Measurements from ENCODE around the gene PLXNC1. TPM values are rescaled to one million over a fixed set of nuclear protein-coding genes. Genes with fewer than 3 reads are reported as not detected.

PLXNC1 gene
- total and polyA plus RNA-seq, 2 donors (not counting 1 experiment from before 2014, with no cell fraction given): 9.7 to 33.6 TPM

GRCh38 chr12:94211021-94211420 lies 62.6 kb downstream of the PLXNC1 start:
- ChIA-PET POLR2A (no interaction called here), CTCF (interaction anchor here (1.1 kb wide), 2 partner anchors 9 to 15 kb away, joined by 3 to 6 read pairs; no protein-coding TSS in a partner anchor)
- no peak for ATAC-seq (ENCODE audit: low read depth)
- no peaks in the 10 kb centered on the region for H3K27me3 ChIP-seq (replicated peaks in 1 of 4; ENCODE audit: control extremely low read depth in 1 of 4, control insufficient read depth in 3 of 4, insufficient read depth in 4 of 4, low read length in 3 of 4)
- H3K4me2 ChIP-seq (replicated peaks; ENCODE audit: low read depth, low read length, poor library complexity, severe bottlenecking): no peak overlapping the region
- intact Hi-C loops (cut with micrococcal nuclease): no loop called here
- Mint-ChIP-seq H3K4me1 (peaks cover 46% of the 10 kb centered on the region), H3K27ac (peak overlapping the region; percentile 65), H3K4me3 (no peak overlapping the region), H3K27me3 (no peaks in the 10 kb centered on the region), H3K9me3 (ENCODE audit: insufficient read depth) (peaks cover 3% of the 10 kb centered on the region)
- H3K27ac ChIP-seq (ENCODE audit: low read length in 2 of 2): peak overlapping the region in 1 of 2 donors; percentile 44
- DNase-seq: no peak
- H3K79me2 ChIP-seq (ENCODE audit: control insufficient read depth, insufficient read depth, low read length): peaks cover 39% of the 10 kb centered on the region
- peaks cover 33 to 35% of the 10 kb centered on the region in 2 donors for H3K4me1 ChIP-seq (ENCODE audit: control insufficient read depth in 2 of 2, insufficient read depth in 2 of 2, low read length in 2 of 2)
- H3K9me3 ChIP-seq (ENCODE audit: control extremely low read depth in 1 of 3, control insufficient read depth in 2 of 3, insufficient read depth in 1 of 3, low read length in 2 of 3): no peaks in the 10 kb centered on the region
- H3K9ac ChIP-seq (ENCODE audit: low read length): no peak overlapping the region
- H2AFZ ChIP-seq (ENCODE audit: insufficient read depth, low read depth, low read length, poor library complexity, severe bottlenecking): no peak overlapping the region
- H3K4me3 ChIP-seq (ENCODE audit: control extremely low read depth in 1 of 5, extremely low read depth in 1 of 5, insufficient read depth in 1 of 5, low read depth in 2 of 5, low read length in 4 of 5): no peak overlapping the region
- H4K20me1 ChIP-seq (ENCODE audit: control insufficient read depth, insufficient read depth, low read length, poor library complexity, severe bottlenecking): no peaks in the 10 kb centered on the region
- H3K36me3 ChIP-seq (replicated peaks in 1 of 2; ENCODE audit: control extremely low read depth in 1 of 2, control insufficient read depth in 1 of 2, extremely low read depth in 1 of 2, insufficient read depth in 2 of 2, low read length in 1 of 2): peaks cover 6 to 19% of the 10 kb centered on the region in 2 experiments
- 0% methylated on average over 1 of the region's 5 CpGs for WGBS (ENCODE audit: insufficient coverage)
- TF ChIP-seq CTCF (IDR thresholded peaks at IDR 0.05): no peak
- no peak for TF ChIP-seq EZH2 (IDR thresholded peaks at IDR 0.05; ENCODE audit: borderline replicate concordance, insufficient read depth, low read depth, low read length, poor library complexity, severe bottlenecking)

- Mint-ChIP-seq H3K4me1 (peaks cover 32% of the 10 kb centered on the region), H3K9me3 (ENCODE audit: insufficient read depth) (no peaks in the 10 kb centered on the region), H3K27me3 (no peaks in the 10 kb centered on the region), H3K4me3 (no peak overlapping the region), H3K27ac (no peak overlapping the region)
- Histone ChIP-seq H3K9ac (ENCODE audit: low read length) (no peak overlapping the region), H4K20me1 (ENCODE audit: control insufficient read depth, insufficient read depth, low read length, poor library complexity, severe bottlenecking) (no peaks in the 10 kb centered on the region), H3K4me1 (ENCODE audit: control insufficient read depth in 2 of 2, insufficient read depth in 2 of 2, low read length in 2 of 2) (peaks cover 34 to 35% of the 10 kb centered on the region in 2 donors), H3K4me2 (replicated peaks; ENCODE audit: low read depth, low read length, poor library complexity, severe bottlenecking) (no peak overlapping the region), H3K27me3 (replicated peaks in 1 of 4; ENCODE audit: control extremely low read depth in 1 of 4, control insufficient read depth in 3 of 4, insufficient read depth in 4 of 4, low read length in 3 of 4) (no peaks in the 10 kb centered on the region), H3K36me3 (replicated peaks in 1 of 2; ENCODE audit: control extremely low read depth in 1 of 2, control insufficient read depth in 1 of 2, extremely low read depth in 1 of 2, insufficient read depth in 2 of 2, low read length in 1 of 2) (peaks cover 1 to 19% of the 10 kb centered on the region in 2 experiments), H3K4me3 (ENCODE audit: control extremely low read depth in 1 of 5, extremely low read depth in 1 of 5, insufficient read depth in 1 of 5, low read depth in 2 of 5, low read length in 4 of 5) (no peak overlapping the region), H3K9me3 (ENCODE audit: control extremely low read depth in 1 of 3, control insufficient read depth in 2 of 3, insufficient read depth in 1 of 3, low read length in 2 of 3) (no peaks in the 10 kb centered on the region), H2AFZ (ENCODE audit: insufficient read depth, low read depth, low read length, poor library complexity, severe bottlenecking) (no peak overlapping the region), H3K27ac (ENCODE audit: low read length in 2 of 2) (no peak overlapping the region), H3K79me2 (ENCODE audit: control insufficient read depth, insufficient read depth, low read length) (peaks cover 29% of the 10 kb centered on the region)
- TF ChIP-seq CTCF (IDR thresholded peaks at IDR 0.05) (no peak), EZH2 (IDR thresholded peaks at IDR 0.05; ENCODE audit: borderline replicate concordance, insufficient read depth, low read depth, low read length, poor library complexity, severe bottlenecking) (no peak)
- WGBS (ENCODE audit: insufficient coverage): 82% methylated on average over 1 of the region's 3 CpGs
- intact Hi-C loops (cut with micrococcal nuclease): no loop called here
- ATAC-seq (ENCODE audit: low read depth) (no peak), DNase-seq (no peak)
- ChIA-PET POLR2A (no interaction called here), CTCF (no interaction called here)
These were observed 69.9 kb downstream of the PLXNC1 start for GRCh38 chr12:94218233-94218632.

All from B cell (primary cell).